ENCODE results near the gene PHETA1. TPM values are rescaled to one million over a fixed set of nuclear protein-coding genes. Genes with fewer than 3 reads are reported as not detected.

The PHETA1 gene
- total RNA-seq, 4 donors from 2014 or later, result 6.3 to 16.0 (median 8.2) TPM

- WGBS, 2 donors (ENCODE audit: low coverage in 1 of 2), result 96% methylated on average over 12 of the region's 59 CpGs; no CpG with 5 or more reads in 1 of the 2 donors
- Histone ChIP-seq H3K4me1 (peaks cover 0 to 11% (median 10%) of the 10 kb centered on the region in 3 donors), H3K27me3 (peaks cover 11% of the 10 kb centered on the region), H3K27ac (no peak overlapping the region), H3K9me3 (no peaks in the 10 kb centered on the region), H3K36me3 (peaks cover 0 to 48% of the 10 kb centered on the region in 2 donors), H3K4me3 (no peak overlapping the region)
- ATAC-seq, result no peak
- no peak for TF ChIP-seq POLR2AphosphoS5 (IDR thresholded peaks at IDR 0.05)
- no peak for TF ChIP-seq CTCF (IDR thresholded peaks at IDR 0.05)
- TF ChIP-seq POLR2A (IDR thresholded peaks at IDR 0.05), result no peak
- TF ChIP-seq EP300 (IDR thresholded peaks at IDR 0.05), result no peak
These were observed 6.0 kb downstream of the PHETA1 start for GRCh38 chr12:111362687-111363475.

GRCh38 chr12:111361717-111362576 is 6.9 kb downstream of the PHETA1 start:
- no peak for ATAC-seq
- Histone ChIP-seq H3K9me3 (no peaks in the 10 kb centered on the region), H3K27me3 (peaks cover 16% of the 10 kb centered on the region), H3K4me3 (no peak overlapping the region), H3K27ac (no peak overlapping the region), H3K36me3 (peaks cover 0 to 48% of the 10 kb centered on the region in 2 donors), H3K4me1 (peaks cover 0 to 2% (median under 1%) of the 10 kb centered on the region in 3 donors)
- WGBS, 2 donors (ENCODE audit: low coverage in 1 of 2), result 40% methylated on average over 1 of the region's 18 CpGs; no CpG with 5 or more reads in 1 of the 2 donors
- TF ChIP-seq EP300 (IDR thresholded peaks at IDR 0.05) (no peak), POLR2AphosphoS5 (IDR thresholded peaks at IDR 0.05) (no peak), CTCF (IDR thresholded peaks at IDR 0.05) (no peak), POLR2A (IDR thresholded peaks at IDR 0.05) (no peak)

- no peaks in the 10 kb centered on the region for H3K4me1 ChIP-seq
- WGBS, 2 donors (ENCODE audit: low coverage in 1 of 2), result 20 to 51% methylated on average over 4 of the region's 13 CpGs
These were observed 7.7 kb downstream of the PHETA1 start for GRCh38 chr12:111361073-111361716.

GRCh38 chr12:111360325-111360930 is 8.5 kb downstream of the PHETA1 start:
- Histone ChIP-seq H3K9me3 (no peaks in the 10 kb centered on the region), H3K36me3 (peaks cover 0 to 40% of the 10 kb centered on the region in 2 donors), H3K27me3 (peaks cover 16% of the 10 kb centered on the region), H3K27ac (no peak overlapping the region), H3K4me3 (no peak overlapping the region), H3K4me1 (no peaks in the 10 kb centered on the region)
- ATAC-seq, result no peak
- 44 to 51% methylated on average over 3 to 4 of the region's 9 CpGs for WGBS, 2 donors (ENCODE audit: low coverage in 1 of 2)
- TF ChIP-seq CTCF (IDR thresholded peaks at IDR 0.05), result no peak

More at GRCh38 chr12:111361073-111361716, 7.7 kb downstream of the PHETA1 start:
- Histone ChIP-seq H3K36me3 (peaks cover 0 to 47% of the 10 kb centered on the region in 2 donors), H3K9me3 (no peaks in the 10 kb centered on the region), H3K4me3 (no peak overlapping the region), H3K27me3 (peaks cover 16% of the 10 kb centered on the region), H3K27ac (no peak overlapping the region)
- TF ChIP-seq CTCF (IDR thresholded peaks at IDR 0.05), result no peak
- no peak for TF ChIP-seq POLR2AphosphoS5 (IDR thresholded peaks at IDR 0.05)
- ATAC-seq, result no peak
